Kidney glomerular epithelial cell (primary cell): Measurements from ENCODE around the gene RGS9BP.
"Not testable (repeated sequence)": the region's sequence is repeated elsewhere in the genome, so short reads cannot be mapped to it uniquely, and the experiment has no call there.

ENCODE experiments used
- DNase-seq: peaks from one replicate; lab custom pipeline; 2025; lab: John Stamatoyannopoulos, UW

Gene RGS9BP, protein sequence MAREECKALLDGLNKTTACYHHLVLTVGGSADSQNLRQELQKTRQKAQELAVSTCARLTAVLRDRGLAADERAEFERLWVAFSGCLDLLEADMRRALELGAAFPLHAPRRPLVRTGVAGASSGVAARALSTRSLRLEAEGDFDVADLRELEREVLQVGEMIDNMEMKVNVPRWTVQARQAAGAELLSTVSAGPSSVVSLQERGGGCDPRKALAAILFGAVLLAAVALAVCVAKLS

DNA sequence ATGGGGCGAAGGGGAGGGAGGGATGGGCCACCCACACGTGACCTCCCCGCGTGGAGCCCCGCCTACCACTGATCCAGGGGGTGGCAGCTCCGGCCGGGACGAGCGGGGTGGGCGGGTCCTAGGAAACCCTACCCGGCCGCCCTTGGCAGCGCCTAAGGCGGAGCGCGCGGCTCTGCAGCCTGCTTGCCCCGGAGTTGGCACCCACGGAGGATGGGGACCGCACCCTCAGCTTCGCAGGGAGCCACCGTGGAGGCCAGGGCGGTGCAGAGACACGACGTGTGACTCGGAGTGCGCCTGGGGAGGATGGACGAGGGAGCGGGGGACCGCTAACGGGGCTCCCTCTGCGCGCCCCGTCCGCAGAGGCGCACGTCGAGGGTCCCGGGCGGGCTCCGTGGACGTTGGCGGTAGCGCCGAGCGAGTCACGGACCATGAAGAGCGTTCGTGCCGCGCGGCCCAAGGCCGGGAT, at the start of gene RGS9BP:
TSS of gene RGS9BP (plus strand) at position 129 of the 466 bp plus-strand sequence. CDS start 416 bp downstream, outside the sequence.
- DNase-seq: peak; percentile 28

DNA sequence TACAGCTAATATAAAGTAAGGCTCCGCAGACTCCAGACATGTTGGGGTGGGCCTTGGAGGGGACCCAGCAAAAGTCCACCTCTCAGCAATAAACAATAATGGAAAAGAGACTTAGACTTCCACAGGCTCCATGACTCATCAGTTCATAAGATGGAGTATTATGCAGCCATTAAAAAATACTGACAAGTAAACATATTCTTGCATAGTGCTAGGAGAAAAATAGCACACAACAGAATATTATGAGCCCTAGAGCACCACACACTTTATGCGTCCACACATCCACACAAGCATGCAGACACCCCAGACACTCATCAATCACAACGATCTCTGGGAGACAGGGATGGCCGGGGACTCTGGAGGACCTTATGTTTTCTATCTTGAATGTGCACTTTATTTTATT, 48.7 kb upstream of the RGS9BP start:
- DNase-seq: no peak

DNA sequence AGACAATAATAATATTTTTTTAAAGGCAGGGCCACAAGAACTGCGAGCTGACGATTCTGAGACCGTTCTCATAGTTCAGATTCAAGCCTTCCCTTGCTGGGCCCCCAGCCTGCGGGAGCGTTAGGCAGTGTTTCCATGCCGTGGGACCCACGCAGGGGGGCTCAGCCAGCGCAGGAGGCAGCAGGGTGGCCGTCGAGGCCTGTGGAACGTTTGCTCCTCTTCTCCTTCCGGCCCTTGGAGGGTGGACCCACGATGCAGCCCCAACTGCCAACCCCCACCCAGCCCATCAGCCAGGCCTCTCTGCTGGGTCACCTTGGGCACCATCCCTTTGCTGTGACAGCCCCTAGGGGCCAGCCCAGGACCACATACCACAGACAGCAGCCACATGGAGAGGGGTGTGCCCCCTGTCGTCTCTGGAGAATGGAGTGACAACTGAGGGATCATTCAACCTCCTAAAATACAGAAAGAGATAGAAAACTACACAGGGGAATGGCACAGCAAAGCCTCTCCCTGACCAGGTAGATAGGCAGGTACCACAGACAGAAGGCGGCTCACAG, 47.9 kb upstream of the RGS9BP start:
- no peak for DNase-seq

DNA sequence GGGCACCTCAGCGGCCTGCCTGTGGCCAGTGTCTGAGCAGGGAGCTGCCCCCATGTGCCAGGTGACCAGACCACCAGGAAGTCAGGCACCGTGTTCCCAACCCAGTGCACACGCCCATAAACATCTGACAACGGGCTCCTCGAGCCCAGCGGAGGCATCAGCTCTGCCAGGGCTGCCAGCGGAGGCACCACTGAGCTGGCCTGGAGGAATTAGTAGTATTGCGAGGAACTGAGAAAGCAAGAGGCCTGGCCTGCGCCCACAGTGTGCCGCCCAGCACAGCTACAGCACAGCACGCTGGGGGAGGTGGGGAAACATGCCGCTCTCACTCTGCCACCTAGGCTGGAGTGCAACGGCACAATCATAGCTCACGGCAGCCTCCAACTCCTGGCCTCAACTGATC, 45.3 kb upstream of the RGS9BP start:
- no peak for DNase-seq

DNA sequence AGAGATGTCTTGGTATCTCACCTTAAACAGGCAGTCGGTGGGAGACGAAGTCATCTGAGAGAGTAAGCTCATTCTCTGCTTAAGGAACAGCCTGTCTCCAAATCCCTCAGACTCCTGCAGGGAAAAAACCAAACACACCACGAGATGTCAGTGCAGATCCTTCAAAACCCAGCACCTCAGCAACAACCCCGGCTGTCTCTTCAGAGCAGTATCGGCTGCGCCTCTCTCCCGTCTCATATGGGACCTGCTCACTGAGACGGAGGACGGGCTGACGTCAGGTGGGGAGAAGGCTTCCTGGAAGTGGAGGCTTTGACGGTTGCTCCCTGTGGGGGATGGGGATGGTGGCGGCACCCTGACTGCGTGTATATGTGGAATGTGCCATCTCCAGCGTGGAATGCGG, 44.3 kb upstream of the RGS9BP start:
- DNase-seq: no peak

DNA sequence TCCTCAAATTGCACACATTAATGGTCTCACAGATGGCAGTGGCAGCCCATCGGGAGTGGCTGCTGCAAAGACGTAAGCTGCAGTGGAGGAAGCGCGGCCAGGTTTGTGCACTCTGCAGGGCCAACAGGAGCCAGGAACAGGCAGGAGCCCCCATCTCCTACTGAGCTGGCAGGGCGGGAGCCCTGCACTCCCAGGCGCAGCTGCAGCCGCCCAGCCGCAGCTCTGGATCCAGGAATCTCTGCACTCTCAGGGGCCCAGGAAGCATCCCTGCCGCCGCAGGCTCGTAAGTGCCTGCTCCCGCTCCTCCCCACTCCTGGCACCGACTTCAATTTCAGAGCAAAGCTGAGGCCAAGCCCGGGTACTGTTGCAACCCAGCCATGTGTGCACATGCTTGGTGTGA, 38.2 kb upstream of the RGS9BP start:
- no peak for DNase-seq

DNA sequence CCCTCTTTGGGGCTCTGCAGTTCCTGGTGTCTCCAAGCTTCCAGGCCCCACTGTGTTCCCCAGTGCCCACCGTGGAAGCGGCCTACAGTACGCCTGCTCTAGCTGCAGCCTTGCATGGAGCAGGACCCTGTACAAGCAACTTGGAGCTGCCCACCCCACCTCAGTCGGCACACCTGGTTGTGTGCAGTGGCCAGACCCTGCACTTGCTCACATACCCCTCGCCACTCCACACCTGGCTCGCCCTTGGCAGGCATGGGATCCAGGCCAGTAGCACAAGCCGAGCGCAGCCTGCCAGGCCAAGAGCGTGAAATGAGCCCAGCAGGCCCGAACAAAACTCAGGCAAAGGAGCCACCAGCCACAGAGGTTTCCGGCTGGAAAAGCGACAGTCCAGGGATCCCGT, 37.0 kb upstream of the RGS9BP start:
- no peak for DNase-seq

DNA sequence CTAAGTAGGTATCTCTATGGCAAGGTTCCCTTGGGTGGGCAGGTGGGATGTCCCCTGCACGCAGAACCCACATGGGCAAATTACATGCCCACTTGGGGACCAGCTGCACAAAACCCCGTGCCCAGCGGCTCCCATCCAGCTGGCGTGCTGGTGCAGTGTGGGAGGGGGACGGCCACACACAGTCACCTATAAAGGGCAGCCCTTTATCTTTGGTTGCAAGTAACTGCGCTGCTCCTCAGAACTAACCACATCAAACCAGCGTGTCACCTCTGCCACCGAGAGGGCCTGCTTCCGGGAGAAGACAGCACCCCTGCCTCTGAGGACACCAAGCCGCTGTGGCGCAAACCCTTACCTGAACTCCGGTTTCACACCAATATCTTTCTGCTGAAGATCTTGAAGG, 32.9 kb upstream of the RGS9BP start:
- no peak for DNase-seq

DNA sequence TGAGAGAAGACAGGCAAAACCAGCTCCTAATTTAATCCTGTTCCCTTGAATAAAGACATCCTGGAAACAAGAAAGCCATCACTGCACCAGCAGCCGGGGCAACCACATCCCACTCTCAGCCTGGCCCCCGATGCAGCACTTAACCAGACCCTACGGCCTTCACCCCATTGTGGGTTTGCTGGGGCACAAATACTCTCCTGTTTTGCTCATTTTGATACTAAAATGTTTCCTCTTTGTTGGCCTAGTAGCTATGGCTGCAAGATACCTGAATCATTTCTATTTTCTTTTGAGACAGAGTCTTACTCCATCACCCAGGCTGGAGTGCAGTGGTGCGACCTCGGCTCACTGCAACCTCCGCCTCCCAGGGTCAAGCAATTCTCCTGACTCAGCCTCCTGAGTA, 29.1 kb upstream of the RGS9BP start:
- no peak for DNase-seq

DNA sequence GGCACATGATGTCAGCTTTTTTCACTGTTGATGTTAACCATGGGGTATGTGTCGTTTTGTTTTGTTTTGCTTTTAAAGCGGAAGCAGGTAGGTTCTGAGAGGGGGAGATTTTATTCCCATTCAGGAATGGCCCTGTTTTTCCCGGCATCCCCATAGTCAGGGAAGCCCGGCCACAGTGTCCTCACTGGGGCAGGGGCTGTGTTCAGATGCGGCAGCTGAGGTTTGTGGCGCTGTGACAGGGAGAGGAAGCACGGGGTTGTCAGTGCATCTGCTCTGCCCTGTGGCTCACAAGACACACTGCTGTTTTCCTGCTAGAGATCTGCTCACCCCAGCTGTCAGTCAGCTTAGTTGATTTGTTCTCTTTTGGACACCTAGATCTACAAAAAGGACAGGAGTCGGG, 28.3 kb upstream of the RGS9BP start:
- DNase-seq: no peak

DNA sequence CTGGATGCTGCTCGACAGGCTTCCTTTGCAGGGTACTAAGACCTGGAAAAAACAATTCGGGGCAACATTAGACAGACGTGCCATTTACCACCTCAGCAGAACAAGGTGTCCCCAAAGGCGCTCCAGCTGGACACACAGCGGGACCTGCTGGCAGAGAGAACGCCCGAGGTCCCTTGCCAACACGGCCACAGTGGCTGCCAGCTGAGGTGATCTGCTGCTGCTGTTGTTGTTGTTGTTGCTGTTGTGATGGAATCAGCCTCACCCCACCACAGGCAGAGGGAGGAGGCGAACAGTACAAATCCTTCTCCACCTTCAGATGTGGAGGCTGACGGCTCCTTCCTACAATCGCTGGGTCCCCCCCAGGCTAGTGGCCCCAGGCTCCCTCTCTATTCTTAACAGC, 25.9 kb upstream of the RGS9BP start:
- no peak for DNase-seq

DNA sequence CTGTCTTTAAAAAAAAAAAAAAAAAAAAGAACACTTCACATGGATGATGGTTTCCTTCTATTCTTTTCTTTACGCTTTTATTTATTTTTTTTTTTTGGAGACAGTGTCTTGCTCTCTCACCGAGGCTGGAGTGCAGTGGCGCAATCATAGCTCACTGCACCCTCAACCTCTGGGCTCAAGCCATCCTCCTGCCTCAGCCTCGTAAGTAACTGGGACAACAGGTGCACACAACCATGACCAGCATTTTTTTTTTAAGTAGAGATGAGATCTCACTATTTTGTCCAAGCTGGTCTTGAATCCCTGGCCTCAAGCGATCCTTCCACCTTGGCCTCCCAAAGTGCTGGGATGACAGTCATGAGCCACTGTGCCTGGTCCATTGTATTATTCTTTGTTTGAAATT, 25.0 kb upstream of the RGS9BP start:
- DNase-seq: no peak

DNA sequence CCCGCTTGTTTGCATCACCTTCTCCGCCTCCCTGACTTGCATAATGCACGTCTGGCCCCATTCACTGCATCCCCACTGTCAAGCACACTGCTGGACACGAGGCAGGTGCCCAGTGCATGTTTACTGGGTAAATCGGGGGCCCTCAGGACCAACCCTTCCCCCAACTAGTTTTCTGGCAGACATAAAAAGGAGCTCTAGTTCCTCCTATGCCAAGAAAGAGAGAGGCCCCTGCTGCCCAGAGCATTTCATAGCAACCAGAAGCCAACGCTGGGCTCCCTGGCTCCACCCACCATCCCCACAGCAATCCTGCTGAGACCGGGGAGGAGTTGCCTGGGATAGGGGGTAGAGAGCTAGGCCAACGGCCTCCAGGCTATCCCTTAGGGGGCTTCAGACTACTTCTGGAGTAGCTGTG, 23.9 kb upstream of the RGS9BP start:
- no peak for DNase-seq

DNA sequence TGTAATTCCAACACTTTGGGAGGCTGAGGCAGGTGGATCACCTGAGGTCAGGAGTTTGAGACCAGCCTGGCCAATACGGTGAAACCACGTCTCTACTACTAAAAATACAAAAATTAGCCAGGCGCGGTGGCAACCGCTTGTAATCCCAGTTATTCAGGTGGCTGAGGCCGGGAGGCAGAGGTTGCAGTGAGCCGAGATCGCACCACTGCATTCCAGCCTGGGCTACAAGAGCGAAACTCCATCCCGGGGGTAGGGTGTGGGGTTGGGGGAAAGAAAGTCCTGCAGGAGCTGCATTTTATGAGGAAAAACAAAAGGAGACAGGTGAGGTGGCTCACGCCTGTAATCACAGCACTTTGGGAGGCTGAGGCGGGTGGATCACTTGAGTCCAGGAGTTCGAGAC, 23.3 kb upstream of the RGS9BP start:
- DNase-seq: not testable (repeated sequence)

DNA sequence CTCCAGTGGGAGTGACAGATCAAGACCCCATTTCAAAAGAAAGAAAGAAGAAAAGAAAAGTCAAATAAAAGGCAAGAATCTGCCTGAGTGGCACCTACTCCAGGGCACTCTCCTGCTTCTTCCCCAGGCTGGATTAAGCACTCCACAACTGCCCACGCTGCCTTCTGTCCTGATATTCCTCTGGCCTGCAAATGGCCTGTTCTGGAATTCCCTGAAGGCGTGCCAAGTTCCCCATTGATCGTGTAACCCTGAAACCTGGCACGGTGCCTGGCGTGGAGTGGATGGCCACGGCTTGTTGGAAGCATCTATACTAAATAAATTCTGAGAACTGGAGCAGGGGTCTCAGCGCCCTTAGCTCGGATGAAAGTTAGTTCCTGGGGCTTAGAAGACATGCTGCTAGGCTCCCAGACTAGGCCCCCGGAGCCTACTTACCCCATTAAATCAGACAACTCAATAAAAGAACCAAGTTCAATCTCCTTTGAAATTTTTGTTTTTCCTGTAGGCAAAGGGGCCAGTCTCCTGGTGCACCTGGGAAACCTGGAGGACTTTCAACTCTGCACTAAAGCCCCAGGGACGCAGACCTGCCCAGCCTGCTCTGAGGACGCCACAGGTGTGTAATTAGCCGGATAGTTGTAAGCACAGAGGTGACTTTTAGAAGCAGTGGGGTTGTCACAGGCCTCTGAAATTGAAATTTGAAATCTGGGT, 22.6 kb upstream of the RGS9BP start:
- no peak for DNase-seq

DNA sequence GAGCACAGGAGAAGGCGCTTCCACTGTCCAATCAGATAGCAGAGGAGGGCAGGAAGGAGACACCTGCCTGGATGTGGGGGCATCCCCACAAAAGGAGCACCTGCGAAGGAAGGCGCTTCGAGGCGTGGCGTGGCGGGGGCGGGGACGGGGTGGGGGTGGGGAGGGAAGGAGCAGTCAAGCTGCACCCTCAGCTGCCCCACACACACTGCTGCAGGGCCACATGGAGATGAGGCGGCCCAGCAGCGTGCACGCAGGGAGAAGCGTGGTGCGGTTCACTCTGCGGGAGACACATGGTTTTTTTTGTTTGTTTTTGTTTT, 22.1 kb upstream of the RGS9BP start:
- no peak for DNase-seq

DNA sequence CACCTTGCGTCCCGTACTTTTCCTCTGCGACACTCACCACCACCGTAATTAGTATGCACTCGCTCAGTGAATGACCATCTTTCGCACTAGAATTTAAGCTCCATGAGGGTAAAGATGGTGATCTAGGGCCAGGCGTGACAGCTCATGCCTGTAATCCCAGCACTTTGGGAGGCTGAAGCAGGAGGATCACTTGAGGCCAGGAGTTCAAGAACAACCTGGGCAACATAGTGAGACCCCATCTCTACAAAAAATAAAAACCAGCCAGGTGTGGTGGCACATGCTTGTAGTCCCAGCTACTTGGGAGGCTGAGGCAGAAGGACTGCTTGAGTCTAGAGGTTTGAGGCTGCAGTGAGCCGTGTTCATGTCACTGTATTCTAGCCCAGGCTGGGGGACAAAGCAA, 19.3 kb upstream of the RGS9BP start:
- DNase-seq: not testable (repeated sequence)

DNA sequence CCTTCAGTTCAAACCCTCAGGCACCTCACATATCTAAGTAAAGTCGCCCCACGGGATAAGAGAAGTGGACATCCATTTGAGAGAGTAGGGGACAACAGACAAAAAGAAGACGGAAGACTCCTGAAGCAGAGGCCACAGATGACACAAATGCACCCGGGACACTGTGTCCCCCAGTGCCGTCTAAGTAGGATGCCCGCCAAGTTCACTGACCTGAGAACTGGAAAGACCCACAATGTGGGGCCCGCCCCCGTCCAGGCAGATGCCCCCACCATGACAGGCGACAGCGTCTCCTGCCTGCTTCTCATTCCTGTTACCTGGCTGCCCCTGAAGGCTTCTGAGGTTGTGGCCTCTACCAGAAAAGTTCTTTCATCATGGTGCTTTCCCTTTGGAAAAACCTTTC, 17.6 kb upstream of the RGS9BP start:
- no peak for DNase-seq

DNA sequence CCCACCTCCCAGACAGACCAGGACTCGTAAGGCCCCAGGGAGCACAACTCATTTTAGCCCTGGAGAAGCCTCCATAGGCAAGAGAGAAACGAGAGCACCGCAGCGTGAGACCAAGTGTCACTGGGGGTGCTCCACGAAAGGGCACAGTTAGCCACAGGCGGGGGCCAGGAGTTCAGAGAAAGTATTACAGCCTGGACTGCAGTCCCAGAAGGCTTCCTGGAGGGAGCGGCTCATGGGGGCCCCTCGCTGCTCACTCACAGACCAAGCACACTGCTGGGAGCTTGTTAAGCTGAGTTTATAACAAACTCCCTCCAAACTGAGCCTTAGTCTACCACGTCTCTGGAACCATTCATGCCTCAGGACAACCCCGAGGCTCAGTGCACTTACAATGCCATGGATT, 17.1 kb upstream of the RGS9BP start:
- no peak for DNase-seq

DNA sequence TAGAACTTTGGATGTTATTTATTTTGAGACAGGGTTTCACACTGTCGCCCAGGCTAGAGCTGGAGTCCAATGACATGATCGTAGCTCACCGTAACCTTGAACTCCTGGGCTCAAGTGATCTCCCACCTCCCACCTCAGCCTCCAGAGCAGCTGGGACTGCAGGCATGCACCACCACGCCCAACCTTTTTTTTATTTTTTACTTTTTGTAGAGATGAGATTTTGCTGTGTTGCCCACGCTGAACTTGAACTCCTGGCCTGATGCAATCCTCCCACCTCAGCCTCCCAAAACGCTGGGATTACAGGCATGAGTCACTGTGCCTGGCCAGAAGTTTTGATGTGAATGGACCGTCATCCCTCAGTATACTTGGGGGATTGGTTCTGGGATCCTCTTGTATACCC, 14.3 kb upstream of the RGS9BP start:
- no peak for DNase-seq

DNA sequence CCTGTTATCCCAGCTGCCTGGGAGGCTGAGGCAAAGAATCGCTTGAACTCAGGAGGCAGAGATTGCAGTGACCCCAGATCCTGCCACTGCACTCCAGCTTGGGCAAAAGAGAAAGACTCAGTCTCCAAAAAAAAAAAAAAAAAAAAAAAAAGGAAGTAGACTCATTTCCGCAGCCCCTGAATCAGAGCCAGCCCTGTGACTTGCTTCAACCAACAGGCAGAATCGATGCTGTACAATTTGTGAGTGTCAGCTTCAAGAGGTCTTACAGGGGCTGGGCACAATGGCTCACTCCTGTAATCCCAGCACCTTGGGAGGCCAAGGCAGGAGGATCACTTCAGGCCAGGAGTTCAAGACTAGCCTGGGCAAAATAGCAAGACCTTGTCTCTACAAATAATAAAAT, 13.5 kb upstream of the RGS9BP start:
- no peak for DNase-seq

DNA sequence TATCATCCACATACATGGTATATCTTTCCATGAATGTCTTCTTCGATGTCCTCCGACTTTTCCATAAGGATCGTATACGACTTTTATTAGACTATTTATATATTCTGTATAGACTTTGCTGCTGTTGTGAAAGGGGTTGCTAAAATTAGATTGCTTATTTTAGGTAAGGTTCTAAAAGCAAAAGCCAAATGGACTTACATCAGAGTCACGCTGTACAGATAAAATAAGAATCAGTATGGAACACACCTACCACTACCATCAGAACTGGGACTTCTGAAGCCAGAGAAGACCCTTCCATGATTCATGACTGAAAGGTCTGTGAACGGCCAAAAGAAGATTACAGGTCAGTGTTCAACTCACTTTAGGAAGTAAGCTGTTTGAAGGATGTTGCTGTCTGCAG, 9.6 kb upstream of the RGS9BP start:
- DNase-seq: no peak

DNA sequence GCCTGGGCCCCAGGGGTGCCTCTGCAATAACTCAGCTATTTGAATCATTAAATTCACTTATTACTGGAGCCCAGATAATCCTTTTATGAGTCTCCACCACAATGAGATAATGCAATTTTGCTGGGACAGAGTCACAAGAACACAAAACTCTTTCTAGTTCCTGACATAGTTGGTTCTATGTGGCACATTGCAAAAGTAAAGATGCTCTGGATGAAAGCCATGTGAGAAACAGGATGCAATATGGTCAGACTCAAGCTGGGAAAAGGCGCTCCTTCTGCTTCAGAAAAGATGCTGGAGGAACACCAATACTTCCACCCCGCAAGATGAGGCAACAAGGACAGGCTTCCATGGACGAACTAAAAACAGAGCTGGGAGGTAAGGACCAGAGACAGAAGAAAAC, 6.3 kb upstream of the RGS9BP start:
- no peak for DNase-seq
